Natural killer cell treated with Interleukin-12 subunit alpha and Interleukin-12 subunit beta and Interleukin-15 and Interleukin-18, amount 100 ng/mL, for 72 hours (primary cell): ENCODE results near the gene CEP19. TPM values are rescaled to one million over a fixed set of nuclear protein-coding genes. Genes with fewer than 3 reads are reported as not detected.
"Not testable (repeated sequence)": the region's sequence is repeated elsewhere in the genome, so short reads cannot be mapped to it uniquely, and the experiment has no call there.

Experiments used
- ATAC-seq, 2 donors: fragments of 150-1000 bp; cut with Tn5 transposase in 1 of 2; sonication (Bioruptor Pico), chemical (Tn5 transposase) in 1 of 2; 2 replicates each; pipeline ENCODE4 v1.10.0; 2021
- DNase-seq: peaks from one replicate; pipeline ENCODE4 v3.0.0; 2022; ENCODE audit warnings: low spot score
- H3K27ac Mint-ChIP-seq, 2 donors: 1 replicate in 1 of 2; 2 replicates in 1 of 2; pipeline ENCODE4 v1.8.0; 2022; ENCODE audit warnings: mixed read lengths in 2 of 2, mild to moderate bottlenecking in 1 of 2, moderate library complexity in 1 of 2
- H3K27me3 Mint-ChIP-seq, 2 donors: 1 replicate in 1 of 2; 2 replicates in 1 of 2; pipeline ENCODE4 v1.8.0; 2022; ENCODE audit warnings: mixed read lengths in 2 of 2
- H3K36me3 Mint-ChIP-seq: one replicate; pipeline ENCODE4 v1.8.0; 2022; ENCODE audit warnings: mixed read lengths
- H3K4me1 Mint-ChIP-seq, 2 donors: 1 replicate in 1 of 2; 2 replicates in 1 of 2; pipeline ENCODE4 v1.8.0; 2022; ENCODE audit warnings: low read depth in 2 of 2, mixed read lengths in 2 of 2, mild to moderate bottlenecking in 1 of 2
- H3K4me3 Mint-ChIP-seq: one replicate; pipeline ENCODE4 v1.8.0; 2022; ENCODE audit warnings: mixed read lengths
- H3K9me3 Mint-ChIP-seq: 2 replicates; pipeline ENCODE4 v1.8.0; 2022; ENCODE audit warnings: mixed read lengths
- total RNA-seq, 2 donors: library from RNA; stranded (reverse); gene quantifications; one replicate each; pipeline ENCODE4 v1.2.3, GENCODE V29; 2022

CEP19 gene, protein sequence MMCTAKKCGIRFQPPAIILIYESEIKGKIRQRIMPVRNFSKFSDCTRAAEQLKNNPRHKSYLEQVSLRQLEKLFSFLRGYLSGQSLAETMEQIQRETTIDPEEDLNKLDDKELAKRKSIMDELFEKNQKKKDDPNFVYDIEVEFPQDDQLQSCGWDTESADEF
- total RNA-seq: 1 to 10 TPM; 2.3 to 4.2 TPM

- Mint-ChIP-seq H3K4me3 (peak within 1 kb of the TSS; percentile 92), H3K4me1 (peaks cover 11 to 18% of the 10 kb centered on the region in 2 donors), H3K27me3 (no peaks in the 10 kb centered on the region), H3K9me3 (no peaks in the 10 kb centered on the region), H3K27ac (peak within 1 kb of the TSS; percentile 93 to 96), H3K36me3 (no peaks in the 10 kb centered on the region)
- peak; percentile 96 for DNase-seq
- ATAC-seq: peak; percentile 89 to 93
Measured at GRCh38 chr3:196711838-196712513, at the start of gene CEP19, which contains the start of gene PIGX. Gene CEP19 (minus strand): TSS chr3:196712250. CDS start chr3:196708657, 3,593 bp downstream. Gene PIGX (plus strand): TSS chr3:196712377.

GRCh38 chr3:196757876-196758739, 46.1 kb upstream of the CEP19 start:
- peaks cover 41 to 47% of the 10 kb centered on the region in 2 donors for H3K4me1 Mint-ChIP-seq
- DNase-seq (no peak), ATAC-seq (no peak)
- peak overlapping the region; percentile 21 to 41 for H3K27ac Mint-ChIP-seq
- peaks cover 7% of the 10 kb centered on the region for H3K9me3 Mint-ChIP-seq
- peaks cover 31% of the 10 kb centered on the region for H3K36me3 Mint-ChIP-seq
- H3K4me3 Mint-ChIP-seq: no peak overlapping the region
- no peaks in the 10 kb centered on the region for H3K27me3 Mint-ChIP-seq

DNA sequence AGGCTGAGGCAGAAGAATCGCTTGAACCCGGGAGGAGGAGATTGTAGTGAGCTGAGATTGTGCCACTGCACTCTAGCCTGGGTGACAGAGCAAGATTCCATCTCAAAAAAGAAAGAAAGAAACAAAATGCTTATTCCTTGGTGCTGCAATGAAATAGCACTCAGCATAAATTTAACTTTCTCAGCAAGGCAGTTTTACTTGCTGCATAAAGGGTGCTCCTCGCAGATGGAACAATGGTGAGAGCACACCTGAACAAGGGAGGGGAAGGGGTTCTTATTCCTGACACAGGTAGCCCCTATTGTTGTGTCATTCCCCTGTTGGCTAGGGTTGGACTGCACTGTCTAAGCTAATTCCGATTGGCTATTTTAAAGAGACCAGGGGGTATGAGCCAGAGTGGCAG, 44.7 kb upstream of the CEP19 start:
- H3K9me3 Mint-ChIP-seq: peaks cover 7% of the 10 kb centered on the region
- H3K4me1 Mint-ChIP-seq: peaks cover 39 to 43% of the 10 kb centered on the region in 2 donors
- H3K4me3 Mint-ChIP-seq: no peak overlapping the region
- no peaks in the 10 kb centered on the region for H3K27me3 Mint-ChIP-seq
- DNase-seq: no peak
- H3K36me3 Mint-ChIP-seq: peaks cover 31% of the 10 kb centered on the region
- ATAC-seq: no peak
- no peak overlapping the region for H3K27ac Mint-ChIP-seq

DNA sequence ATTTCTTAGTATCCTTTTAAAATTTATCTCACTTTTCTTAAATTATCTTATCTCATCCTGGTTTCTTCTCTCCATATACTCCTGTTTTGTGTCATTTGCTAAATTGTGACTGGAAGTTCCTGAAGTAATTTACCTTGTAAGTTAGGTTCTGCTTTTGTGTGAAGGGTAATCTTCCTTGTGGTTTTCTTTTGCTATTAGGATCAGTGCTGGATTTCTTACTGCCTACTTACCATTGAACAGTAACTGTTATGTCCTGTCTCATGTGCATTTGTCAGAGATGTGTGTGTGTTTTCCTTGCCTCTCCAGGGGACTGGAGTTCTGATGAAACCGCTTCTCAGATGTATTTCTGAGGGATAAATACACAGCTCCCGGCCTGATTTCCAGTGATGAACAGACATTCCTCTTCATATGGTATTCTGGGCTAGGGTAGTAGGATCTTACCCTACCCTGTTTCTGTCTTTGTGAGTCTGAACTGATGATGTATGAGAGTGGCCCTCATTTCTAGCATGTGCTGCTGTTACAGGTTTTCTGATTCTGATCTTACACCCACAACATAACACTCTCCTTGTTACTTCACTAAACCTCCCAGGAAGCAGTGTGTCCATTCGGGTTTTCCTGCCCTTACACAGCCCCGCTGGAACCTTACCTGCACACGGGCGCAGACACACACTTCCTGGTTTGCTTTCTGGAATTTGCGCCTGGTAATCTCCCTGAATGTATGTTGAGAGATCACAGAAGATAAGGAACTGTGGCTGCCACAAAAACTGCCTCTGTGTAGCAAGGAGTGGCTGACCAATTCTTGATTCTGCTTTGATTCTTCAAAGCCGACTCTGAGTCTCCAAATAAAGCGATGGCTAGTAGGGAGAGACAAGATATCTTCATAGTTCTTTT, 42.3 kb upstream of the CEP19 start:
- H3K4me3 Mint-ChIP-seq: no peak overlapping the region
- DNase-seq (no peak), ATAC-seq (no peak)
- H3K9me3 Mint-ChIP-seq: peaks cover 7% of the 10 kb centered on the region
- peaks cover 31% of the 10 kb centered on the region for H3K36me3 Mint-ChIP-seq
- H3K27ac Mint-ChIP-seq: peak overlapping the region in 1 of 2 donors; percentile 56
- peaks cover 40 to 48% of the 10 kb centered on the region in 2 donors for H3K4me1 Mint-ChIP-seq
- no peaks in the 10 kb centered on the region for H3K27me3 Mint-ChIP-seq

DNA sequence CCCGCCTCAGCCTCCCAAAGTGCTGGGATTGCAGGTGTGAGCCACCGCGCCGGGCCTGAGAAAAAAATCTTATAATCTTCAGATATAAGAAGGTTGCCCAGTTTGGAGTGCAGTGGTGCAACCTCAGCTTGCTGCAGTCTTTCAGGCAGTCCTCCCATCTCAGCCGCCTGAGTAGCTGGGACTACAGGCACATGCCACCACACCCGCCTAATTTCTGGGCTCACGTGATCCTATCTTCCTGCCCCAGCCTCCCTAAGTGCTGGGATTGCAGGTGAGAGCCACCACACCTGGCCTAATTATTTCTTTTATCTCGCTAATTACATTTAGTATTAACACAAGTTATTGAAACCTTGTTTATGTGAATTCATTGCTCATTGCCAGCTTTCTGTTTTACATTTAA, 41.2 kb upstream of the CEP19 start:
- Mint-ChIP-seq H3K36me3 (peaks cover 40% of the 10 kb centered on the region), H3K9me3 (peaks cover 7% of the 10 kb centered on the region), H3K4me1 (peaks cover 44 to 54% of the 10 kb centered on the region in 2 donors), H3K27ac (no peak overlapping the region), H3K27me3 (no peaks in the 10 kb centered on the region), H3K4me3 (no peak overlapping the region)
- DNase-seq (no peak), ATAC-seq (no peak)

- H3K4me1 Mint-ChIP-seq: peaks cover 31 to 33% of the 10 kb centered on the region in 2 donors
- H3K4me3 Mint-ChIP-seq: no peak overlapping the region
- DNase-seq: no peak
- no peaks in the 10 kb centered on the region for H3K27me3 Mint-ChIP-seq
- no peaks in the 10 kb centered on the region for H3K9me3 Mint-ChIP-seq
- peaks cover 20% of the 10 kb centered on the region for H3K36me3 Mint-ChIP-seq
- no peak for ATAC-seq
- no peak overlapping the region for H3K27ac Mint-ChIP-seq
Measured at GRCh38 chr3:196749125-196749524, 37.1 kb upstream of the CEP19 start.

DNA sequence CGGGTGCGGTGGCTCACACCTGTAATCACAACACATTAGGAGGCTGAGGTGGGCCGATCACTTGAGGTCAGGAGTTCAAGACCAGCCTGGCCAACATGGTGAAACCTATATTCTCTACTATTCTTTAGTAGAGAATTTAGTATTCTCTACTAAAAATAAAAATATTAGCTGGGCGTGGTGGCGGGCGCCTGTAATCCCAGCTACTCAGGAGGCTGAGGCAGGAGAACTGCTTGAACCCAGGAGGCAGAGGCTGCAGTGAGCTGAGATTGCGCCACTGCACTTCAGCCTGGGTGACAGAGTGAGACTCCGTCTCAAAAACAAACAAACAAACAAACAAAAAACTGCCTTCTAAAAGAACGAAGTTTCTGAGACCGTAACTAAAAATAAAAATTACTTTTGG, 31.5 kb upstream of the CEP19 start:
- H3K4me1 Mint-ChIP-seq: peaks cover 29 to 36% of the 10 kb centered on the region in 2 donors
- not testable (repeated sequence) for H3K4me3 Mint-ChIP-seq, DNase-seq, H3K27ac Mint-ChIP-seq, H3K27me3 Mint-ChIP-seq, H3K9me3 Mint-ChIP-seq, ATAC-seq
- peaks cover 20% of the 10 kb centered on the region for H3K36me3 Mint-ChIP-seq

GRCh38 chr3:196741249-196741889, 29.3 kb upstream of the CEP19 start:
- DNase-seq (no peak), ATAC-seq (no peak)
- Mint-ChIP-seq H3K36me3 (peaks cover 12% of the 10 kb centered on the region), H3K4me1 (peaks cover 25 to 28% of the 10 kb centered on the region in 2 donors), H3K27me3 (no peaks in the 10 kb centered on the region), H3K4me3 (peak overlapping the region; percentile 90), H3K9me3 (no peaks in the 10 kb centered on the region), H3K27ac (peak overlapping the region; percentile 79 to 94)

- DNase-seq: no peak
- peak overlapping the region; percentile 90 for H3K4me3 Mint-ChIP-seq
- H3K9me3 Mint-ChIP-seq: no peaks in the 10 kb centered on the region
- no peaks in the 10 kb centered on the region for H3K27me3 Mint-ChIP-seq
- H3K4me1 Mint-ChIP-seq: peaks cover 25 to 28% of the 10 kb centered on the region in 2 donors
- peak overlapping the region; percentile 79 to 94 for H3K27ac Mint-ChIP-seq
- ATAC-seq: no peak
- H3K36me3 Mint-ChIP-seq: peaks cover 12% of the 10 kb centered on the region
Measured at GRCh38 chr3:196740481-196741248, 28.6 kb upstream of the CEP19 start.

GRCh38 chr3:196739671-196740480, 27.8 kb upstream of the CEP19 start, which contains the start of gene PAK2:
Gene PAK2 (plus strand): TSS chr3:196739857. CDS start chr3:196782647, 42,790 bp downstream.
- Mint-ChIP-seq H3K9me3 (no peaks in the 10 kb centered on the region), H3K4me1 (peaks cover 25 to 28% of the 10 kb centered on the region in 2 donors), H3K36me3 (peaks cover 12% of the 10 kb centered on the region), H3K4me3 (peak within 1 kb of the TSS; percentile 90), H3K27ac (peak within 1 kb of the TSS; percentile 79 to 94), H3K27me3 (no peaks in the 10 kb centered on the region)
- DNase-seq (peak; percentile 94), ATAC-seq (peak; percentile 98)

- H3K27ac Mint-ChIP-seq: no peak overlapping the region
- no peak overlapping the region for H3K4me3 Mint-ChIP-seq
- H3K9me3 Mint-ChIP-seq: no peaks in the 10 kb centered on the region
- peaks cover 12% of the 10 kb centered on the region for H3K36me3 Mint-ChIP-seq
- ATAC-seq: no peak
- DNase-seq: no peak
- peaks cover 20 to 23% of the 10 kb centered on the region in 2 donors for H3K4me1 Mint-ChIP-seq
- no peaks in the 10 kb centered on the region for H3K27me3 Mint-ChIP-seq
Measured at GRCh38 chr3:196737655-196738054, 25.6 kb upstream of the CEP19 start.
